Measurements from ENCODE around the gene DAO.

DAO gene

DNA sequence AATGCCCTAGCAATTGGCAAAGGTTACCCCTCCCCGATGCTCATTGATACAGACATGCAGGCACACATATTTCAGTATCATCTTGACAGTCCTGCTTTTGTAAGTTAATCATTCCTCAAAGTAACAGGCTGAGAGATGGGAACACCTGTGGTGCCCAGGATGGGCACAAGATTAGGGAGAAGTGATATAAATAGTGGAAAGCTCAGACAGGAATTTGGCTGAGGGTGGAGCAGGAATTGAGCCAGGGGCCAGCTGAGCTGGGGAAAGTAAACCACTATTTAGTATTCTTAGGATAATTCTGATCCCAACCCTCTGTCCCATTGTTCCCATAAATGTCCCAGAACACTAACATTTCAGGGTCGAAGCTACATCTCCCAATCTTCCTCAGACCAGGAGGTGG is 38.3 kb downstream of the DAO start:
- no peak for DNase-seq

DNA sequence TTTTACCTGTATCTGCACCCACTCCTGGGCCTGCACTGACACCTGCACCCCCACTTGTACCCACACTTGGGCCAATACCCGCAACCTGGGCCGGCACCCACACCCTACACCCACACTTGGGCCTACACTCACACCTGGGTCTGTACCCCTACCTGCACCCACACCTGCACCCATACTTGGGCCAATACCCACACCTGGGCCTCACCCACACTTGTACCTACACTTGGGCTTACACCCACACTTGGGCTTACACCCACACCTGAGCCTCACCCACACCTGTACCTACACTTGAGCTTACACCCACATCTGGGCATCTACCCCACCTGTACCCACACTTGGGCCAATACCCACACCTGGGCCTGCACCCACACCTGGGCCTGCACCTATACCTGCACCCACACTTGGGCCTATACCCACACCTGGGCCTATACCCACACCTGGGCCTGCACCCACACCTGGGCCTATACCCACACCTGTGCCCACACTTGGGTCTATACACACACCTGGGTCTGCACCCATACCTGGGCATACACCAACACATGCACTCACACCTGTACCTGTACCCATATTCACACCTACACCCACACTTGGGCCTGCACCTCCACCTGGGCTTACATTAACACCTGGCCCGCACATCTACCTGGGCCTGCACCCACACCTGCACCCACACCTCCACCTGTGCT is 39.2 kb downstream of the DAO start:
- no peak for DNase-seq

DNA sequence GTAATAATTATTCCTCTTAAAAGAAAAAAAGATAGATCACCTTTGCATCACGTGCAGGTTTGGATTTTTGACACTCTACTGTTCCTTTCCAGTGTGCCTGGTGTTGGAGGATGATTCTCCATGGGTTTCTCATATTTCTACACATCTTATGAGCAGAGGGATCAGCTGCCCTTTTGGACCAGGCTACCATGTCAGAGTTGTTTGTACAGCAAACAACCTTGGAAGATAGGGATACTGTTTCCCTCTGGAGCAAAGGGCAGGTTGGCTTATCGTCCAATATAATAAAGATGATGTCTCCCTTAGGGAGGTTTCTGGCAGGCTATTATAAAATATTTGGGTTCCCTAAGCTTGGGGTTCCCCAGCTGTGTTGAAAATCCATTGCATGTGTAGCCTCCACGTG is 42.1 kb downstream of the DAO start:
- no peak for DNase-seq

DNA sequence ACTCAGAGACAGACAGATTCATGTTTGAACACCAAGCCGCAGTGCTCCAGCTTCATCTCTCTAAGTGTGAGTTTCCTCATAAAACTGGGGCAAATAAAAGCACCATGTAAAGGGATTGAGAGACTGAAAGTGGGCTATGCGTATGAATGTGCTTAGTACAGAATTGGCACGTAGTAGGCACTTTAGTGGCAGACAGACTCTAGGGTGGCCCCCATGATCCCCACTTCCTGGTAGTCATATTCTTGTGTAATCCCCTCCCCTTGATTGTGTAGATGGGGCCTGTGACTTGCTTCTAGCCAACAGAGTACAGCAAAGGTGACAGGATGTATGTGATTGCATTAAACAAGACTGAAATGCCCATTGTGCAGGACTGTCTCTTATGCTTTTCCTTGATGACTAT is 43.0 kb downstream of the DAO start:
- DNase-seq: no peak

DNA sequence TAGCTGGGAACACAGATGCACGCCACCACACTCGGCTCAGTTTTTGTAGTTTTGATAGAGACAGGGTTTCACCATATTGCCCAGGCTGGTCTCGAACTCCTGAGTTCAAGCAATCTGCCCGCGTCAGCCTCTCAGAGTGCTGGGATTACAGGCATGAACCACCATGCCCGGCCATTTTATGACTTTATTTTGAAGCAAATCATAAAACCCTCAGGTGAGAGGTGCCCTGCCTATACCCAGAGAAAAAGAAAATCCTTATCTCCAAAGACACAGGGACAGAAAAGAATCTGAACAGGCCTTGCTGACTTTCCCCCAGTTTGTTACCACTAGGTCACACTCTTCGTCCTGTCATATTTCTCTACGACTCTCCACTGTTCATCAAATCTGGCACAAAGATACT is 48.8 kb downstream of the DAO start:
- no peak for DNase-seq

DNA sequence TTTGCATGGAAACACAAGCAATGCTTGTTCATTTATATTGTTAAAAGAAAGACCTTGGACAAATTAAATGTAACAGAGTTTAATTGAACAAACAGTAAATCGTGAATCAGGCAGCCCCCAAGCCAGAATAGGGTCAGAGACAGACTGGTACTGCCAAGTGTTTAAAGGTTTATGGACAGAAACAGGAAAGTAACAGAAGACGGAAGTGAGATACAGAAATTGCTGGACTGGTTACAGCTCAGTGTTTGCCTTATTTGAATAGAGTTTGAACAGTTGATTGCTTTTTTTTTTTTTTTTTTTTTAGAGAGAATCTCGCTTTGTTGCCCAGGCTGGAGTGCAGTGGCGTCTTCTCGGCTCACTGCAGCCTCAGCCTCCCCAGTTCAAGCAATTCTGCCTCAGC is 50.3 kb downstream of the DAO start:
- DNase-seq: no peak

DNA sequence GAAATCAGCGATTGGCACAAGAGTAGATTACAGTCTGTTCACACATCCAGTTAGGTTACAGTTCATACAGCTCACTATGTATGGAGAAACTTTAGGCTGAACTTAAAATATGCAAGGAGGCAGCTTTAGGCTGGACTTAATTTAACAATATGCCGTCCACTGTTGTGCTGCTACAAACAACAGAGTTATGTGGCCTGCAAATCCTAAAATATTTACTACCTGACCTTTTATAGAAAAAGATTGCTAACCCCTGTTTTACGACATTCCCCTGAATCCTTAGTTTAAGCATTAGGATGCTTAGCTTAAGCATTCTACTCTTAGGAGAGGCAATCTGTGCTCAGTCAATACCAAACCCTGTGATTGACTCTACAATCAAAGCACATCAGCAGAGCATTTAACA is 50.9 kb downstream of the DAO start:
- no peak for DNase-seq

DNA sequence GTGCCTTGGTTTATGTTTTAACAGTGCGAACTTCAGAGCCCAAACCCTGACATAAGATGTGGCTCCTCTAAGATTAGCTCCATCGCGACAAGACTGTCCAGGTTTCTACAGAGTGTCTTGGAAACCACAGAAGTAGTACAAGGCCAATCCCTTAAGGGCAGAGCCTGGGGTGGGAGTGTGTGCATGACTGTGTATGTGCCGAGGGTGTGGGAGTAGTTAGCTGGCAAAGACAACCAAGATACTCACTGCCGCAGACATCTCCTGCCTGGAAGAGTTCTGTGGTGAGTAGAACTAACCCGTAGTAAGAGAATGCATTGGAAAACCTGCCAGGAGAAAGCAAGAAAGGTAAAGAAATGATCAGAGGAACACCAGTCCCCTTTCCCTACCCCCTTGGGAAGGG is 54.1 kb downstream of the DAO start:
- DNase-seq: peak in 5 of 56 donors; percentile 1 to 24 (median 6)

DNA sequence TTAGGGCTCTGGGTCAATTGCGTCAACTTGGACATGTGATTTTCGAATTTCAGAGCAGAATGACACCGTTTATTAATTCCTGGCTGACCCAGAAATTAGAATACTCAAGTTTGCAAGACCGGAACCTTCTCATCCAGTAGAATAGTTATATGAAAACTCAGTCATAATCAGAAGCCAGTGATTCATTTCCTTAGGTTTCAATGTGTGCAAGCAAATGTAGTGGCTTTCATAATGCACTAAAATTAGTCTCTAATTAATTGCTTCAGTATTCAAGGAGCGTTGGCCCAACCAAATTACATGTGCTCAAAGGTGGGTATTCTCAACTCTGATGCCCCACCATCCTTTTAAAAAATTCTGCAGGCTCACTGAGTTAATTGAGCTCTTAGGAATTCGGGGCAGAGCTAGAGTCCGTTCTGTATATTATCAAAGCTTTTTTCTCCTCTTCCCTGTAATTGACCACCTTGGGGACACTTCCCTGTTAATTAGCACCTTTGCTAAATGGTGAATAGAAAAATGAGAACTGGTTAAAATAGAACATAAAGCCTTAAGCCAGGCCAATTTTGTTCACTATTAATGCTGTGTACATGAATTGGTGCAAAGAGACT is 55.4 kb downstream of the DAO start:
- no peak for DNase-seq

DNA sequence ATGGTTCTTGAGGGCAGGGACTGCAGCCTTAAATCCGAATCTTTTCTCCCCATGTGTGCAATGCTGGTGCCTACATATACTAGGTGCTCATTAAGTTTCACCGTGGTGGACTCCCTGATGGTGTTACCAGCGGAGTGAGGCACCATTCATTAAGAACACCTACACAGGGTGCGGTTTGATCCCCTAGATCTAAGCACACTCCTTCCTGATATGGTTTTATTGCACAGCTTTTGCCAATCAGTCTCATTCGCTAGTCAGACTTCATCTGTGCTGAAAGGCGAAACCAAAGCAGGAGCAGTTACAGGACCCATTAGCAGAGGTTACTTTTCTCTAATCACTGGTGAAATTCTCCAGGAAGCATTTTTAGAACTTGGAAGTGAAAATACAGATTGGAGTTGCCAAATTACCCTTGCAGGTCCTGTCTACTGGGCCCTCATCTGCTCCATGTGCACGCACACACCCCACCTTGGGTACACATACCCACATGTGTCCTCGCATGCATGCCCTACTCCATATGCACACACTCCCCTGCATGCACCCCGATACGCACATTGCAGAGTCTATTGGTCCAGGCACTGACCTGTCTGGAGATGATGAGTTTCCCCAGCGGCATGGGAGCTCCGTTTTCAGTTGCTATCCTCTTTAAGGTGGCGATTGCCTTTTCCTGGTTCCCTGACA is 58.5 kb downstream of the DAO start:
- DNase-seq: no peak

DNA sequence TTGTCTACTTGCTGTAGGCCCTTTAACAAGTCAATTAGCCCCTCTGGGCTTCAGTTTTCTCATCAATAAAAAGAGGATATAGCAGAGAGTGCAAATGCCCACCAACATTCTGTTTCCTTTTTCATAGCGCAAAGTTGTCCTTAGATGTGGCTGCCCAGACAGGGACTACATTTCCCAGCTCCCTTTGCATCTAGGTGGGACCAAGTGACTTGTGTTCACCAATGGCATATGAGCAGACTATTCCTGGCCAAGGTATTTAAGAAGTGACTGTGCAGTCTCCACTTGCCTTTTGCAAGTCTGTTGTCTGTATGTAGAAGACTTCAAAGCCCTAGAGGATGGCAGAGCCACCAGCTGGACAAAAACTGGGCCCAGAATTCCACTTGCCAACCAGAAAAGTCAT is 59.7 kb downstream of the DAO start:
- no peak for DNase-seq

DNA sequence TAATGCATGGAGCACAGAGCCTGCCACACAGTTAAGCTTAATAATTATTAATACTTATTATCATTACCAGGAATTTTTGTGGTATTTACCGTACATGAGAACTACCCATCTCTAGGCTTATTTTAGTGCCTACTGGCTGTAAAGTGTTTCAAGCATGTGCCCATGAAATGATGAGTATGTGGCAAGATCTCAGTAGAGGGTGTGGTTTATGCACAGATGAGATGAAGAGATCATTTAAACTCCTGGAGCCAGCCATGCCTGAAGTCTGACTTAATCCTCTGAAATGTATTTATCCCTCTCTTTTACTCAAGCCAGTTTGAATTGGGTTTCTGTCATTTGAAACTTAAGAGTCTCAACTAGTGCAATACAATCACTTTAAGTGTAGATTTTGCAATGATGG is 60.2 kb downstream of the DAO start:
- no peak for DNase-seq

DNA sequence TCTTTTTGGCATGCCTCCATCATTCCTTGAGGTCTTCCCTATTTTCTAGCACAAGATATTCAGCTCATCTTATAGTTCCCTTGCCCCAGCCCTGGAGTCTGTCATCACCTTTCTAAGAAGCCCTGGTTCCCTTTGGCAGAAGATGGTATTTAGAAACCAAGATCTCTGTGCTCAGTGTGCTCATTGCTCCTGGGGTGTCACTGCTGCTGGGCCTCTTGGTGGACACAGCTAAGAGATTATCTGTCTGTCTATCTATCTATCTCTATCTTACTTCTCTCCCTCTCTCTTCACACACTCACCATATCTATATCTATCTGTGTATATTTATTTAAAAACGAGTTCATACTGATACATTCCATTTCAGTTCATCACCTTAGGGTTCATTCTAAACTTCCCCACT is 67.2 kb downstream of the DAO start:
- DNase-seq: no peak

DNA sequence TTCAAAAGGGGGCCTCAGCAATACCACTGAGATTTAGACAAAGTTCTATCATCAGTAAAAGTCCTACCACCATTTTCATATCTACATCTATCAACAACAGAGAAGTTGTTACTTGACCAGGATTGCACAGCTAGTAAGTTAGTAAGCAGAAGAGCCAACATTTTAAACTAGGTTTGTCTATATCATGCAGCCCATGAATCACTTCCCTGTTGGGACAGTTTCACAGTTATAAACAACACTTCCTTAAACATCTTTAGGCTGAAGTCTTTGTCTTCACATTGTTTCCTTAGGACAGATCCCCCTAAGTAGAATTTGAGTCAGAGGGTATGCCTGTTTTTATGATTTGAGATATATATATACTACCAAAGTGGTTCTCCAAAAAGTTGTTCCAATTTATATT is 68.5 kb downstream of the DAO start:
- DNase-seq: no peak

DNA sequence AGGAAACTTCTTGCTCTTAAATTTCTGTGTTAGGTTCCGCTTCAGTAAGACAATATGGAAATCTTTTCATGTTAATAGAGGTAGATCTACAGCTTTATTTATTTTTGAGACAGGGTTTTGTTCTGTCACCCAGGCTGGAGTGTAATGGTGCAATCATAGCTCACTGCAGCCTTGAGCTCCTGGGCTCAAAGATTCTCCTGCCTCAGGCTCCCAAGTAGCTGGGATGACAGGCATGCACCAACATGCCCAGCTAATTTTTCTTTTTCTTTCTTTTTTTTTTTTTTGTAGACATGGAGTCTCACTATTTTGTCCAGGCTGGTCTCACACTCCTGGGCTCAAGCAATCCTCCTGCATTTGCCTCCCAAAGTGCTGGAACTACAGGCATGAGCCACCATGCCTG is 70.1 kb downstream of the DAO start:
- no peak for DNase-seq

Data from nucleus accumbens (tissue), 56 donors.